ENCODE measurements around the gene CD207.

The CD207 gene

GRCh38 chr2:70855667-70856066 is 20.1 kb upstream of the CD207 start:
- no peak overlapping the region for H3K4me3 ChIP-seq (ENCODE audit: low read length)
- TF ChIP-seq CTCF (conservative IDR thresholded peaks at IDR 0.05; ENCODE audit: low read depth, low read length): no peak
- DNase-seq (ENCODE audit: low read depth): no peak

- TF ChIP-seq CTCF (conservative IDR thresholded peaks at IDR 0.05; ENCODE audit: low read depth, low read length): no peak
- no peak for DNase-seq (ENCODE audit: low read depth)
Observed at GRCh38 chr2:70854411-70854810, 18.8 kb upstream of the CD207 start.

GRCh38 chr2:70852824-70853223 is 17.2 kb upstream of the CD207 start:
- no peak for DNase-seq (ENCODE audit: low read depth)
- no peak overlapping the region for H3K4me3 ChIP-seq (ENCODE audit: low read length)
- TF ChIP-seq CTCF (conservative IDR thresholded peaks at IDR 0.05; ENCODE audit: low read depth, low read length): no peak

More at GRCh38 chr2:70854411-70854810, 18.8 kb upstream of the CD207 start:
- no peak overlapping the region for H3K4me3 ChIP-seq (ENCODE audit: low read length)

- no peak for DNase-seq (ENCODE audit: low read depth)
- TF ChIP-seq CTCF (conservative IDR thresholded peaks at IDR 0.05; ENCODE audit: low read depth, low read length): no peak
- H3K4me3 ChIP-seq (ENCODE audit: low read length): no peak overlapping the region
Observed at GRCh38 chr2:70851704-70852103, 16.1 kb upstream of the CD207 start.

GRCh38 chr2:70850925-70851324 is 15.3 kb upstream of the CD207 start:
- no peak for DNase-seq (ENCODE audit: low read depth)
- TF ChIP-seq CTCF (conservative IDR thresholded peaks at IDR 0.05; ENCODE audit: low read depth, low read length): no peak
- H3K4me3 ChIP-seq (ENCODE audit: low read length): no peak overlapping the region

- no peak for DNase-seq (ENCODE audit: low read depth)
- no peak overlapping the region for H3K4me3 ChIP-seq (ENCODE audit: low read length)
- no peak for TF ChIP-seq CTCF (conservative IDR thresholded peaks at IDR 0.05; ENCODE audit: low read depth, low read length)
Observed at GRCh38 chr2:70842401-70842800, 6.8 kb upstream of the CD207 start.

GRCh38 chr2:70837980-70838925 is 2.6 kb upstream of the CD207 start:
- DNase-seq (ENCODE audit: low read depth): no peak
- no peak overlapping the region for H3K4me3 ChIP-seq (ENCODE audit: low read length)
- no peak for TF ChIP-seq CTCF (conservative IDR thresholded peaks at IDR 0.05; ENCODE audit: low read depth, low read length)
